ENCODE results near the gene FAM124A.

DNA sequence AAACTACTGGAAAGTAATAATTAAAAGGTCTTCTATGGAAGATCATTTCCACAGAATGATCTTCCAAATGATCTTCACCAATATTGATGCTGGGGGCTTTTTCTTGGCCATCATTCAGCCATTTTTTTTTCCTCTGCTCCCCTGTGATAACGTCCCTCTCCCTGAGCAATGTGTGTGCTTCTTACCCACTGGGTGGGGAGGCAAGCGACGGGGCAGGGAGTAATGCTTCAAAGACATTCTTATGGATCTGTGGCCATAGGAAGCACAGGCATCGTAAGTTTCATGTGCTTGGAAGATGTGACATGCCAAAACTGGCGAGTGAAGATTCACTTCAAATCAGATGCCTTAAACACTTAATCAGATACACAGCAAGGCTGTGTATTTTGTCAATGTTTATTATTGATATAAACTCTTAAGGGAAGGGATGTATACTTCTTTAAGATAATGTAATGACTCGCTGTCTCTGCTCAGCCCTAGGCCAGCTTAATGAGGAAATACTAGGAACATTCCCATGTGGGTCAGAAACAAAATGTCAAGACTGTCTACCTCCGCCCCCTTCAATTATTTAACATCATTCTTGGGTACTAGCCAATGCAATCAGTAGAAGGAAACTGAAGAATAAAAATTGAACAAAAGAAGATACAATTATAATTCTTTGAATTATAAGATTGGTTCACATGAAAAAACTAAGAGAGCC, 83.2 kb downstream of the FAM124A start:
- TF ChIP-seq, protein P1, sequence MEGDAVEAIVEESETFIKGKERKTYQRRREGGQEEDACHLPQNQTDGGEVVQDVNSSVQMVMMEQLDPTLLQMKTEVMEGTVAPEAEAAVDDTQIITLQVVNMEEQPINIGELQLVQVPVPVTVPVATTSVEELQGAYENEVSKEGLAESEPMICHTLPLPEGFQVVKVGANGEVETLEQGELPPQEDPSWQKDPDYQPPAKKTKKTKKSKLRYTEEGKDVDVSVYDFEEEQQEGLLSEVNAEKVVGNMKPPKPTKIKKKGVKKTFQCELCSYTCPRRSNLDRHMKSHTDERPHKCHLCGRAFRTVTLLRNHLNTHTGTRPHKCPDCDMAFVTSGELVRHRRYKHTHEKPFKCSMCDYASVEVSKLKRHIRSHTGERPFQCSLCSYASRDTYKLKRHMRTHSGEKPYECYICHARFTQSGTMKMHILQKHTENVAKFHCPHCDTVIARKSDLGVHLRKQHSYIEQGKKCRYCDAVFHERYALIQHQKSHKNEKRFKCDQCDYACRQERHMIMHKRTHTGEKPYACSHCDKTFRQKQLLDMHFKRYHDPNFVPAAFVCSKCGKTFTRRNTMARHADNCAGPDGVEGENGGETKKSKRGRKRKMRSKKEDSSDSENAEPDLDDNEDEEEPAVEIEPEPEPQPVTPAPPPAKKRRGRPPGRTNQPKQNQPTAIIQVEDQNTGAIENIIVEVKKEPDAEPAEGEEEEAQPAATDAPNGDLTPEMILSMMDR (IDR thresholded peaks at IDR 0.05; ENCODE audit: low read depth, low read length): no peak
- TF ChIP-seq POLR2A (IDR thresholded peaks at IDR 0.05; ENCODE audit: extremely low read depth, insufficient read length): no peak
- TF ChIP-seq, protein P2, sequence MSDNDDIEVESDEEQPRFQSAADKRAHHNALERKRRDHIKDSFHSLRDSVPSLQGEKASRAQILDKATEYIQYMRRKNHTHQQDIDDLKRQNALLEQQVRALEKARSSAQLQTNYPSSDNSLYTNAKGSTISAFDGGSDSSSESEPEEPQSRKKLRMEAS (IDR thresholded peaks at IDR 0.05; ENCODE audit: low read depth, low read length): no peak
- no peak for TF ChIP-seq MYC (IDR thresholded peaks at IDR 0.05; ENCODE audit: low read depth, low read length)
